GM19240 (cell line): ENCODE data around the gene BIRC5.
"Not testable (repeated sequence)": the region's sequence is repeated elsewhere in the genome, so short reads cannot be mapped to it uniquely, and the experiment has no call there.

Experiments used
- DNase-seq: peaks from one replicate; pipeline ENCODE4 v3.0.0; 2011; ENCODE audit warnings: low spot score; ENCODE audit not compliant: insufficient read length

The BIRC5 gene

DNA sequence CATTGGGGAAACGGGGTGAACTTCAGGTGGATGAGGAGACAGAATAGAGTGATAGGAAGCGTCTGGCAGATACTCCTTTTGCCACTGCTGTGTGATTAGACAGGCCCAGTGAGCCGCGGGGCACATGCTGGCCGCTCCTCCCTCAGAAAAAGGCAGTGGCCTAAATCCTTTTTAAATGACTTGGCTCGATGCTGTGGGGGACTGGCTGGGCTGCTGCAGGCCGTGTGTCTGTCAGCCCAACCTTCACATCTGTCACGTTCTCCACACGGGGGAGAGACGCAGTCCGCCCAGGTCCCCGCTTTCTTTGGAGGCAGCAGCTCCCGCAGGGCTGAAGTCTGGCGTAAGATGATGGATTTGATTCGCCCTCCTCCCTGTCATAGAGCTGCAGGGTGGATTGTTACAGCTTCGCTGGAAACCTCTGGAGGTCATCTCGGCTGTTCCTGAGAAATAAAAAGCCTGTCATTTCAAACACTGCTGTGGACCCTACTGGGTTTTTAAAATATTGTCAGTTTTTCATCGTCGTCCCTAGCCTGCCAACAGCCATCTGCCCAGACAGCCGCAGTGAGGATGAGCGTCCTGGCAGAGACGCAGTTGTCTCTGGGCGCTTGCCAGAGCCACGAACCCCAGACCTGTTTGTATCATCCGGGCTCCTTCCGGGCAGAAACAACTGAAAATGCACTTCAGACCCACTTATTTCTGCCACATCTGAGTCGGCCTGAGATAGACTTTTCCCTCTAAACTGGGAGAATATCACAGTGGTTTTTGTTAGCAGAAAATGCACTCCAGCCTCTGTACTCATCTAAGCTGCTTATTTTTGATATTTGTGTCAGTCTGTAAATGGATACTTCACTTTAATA is 10.4 kb downstream of the BIRC5 start:
- no peak for DNase-seq

DNA sequence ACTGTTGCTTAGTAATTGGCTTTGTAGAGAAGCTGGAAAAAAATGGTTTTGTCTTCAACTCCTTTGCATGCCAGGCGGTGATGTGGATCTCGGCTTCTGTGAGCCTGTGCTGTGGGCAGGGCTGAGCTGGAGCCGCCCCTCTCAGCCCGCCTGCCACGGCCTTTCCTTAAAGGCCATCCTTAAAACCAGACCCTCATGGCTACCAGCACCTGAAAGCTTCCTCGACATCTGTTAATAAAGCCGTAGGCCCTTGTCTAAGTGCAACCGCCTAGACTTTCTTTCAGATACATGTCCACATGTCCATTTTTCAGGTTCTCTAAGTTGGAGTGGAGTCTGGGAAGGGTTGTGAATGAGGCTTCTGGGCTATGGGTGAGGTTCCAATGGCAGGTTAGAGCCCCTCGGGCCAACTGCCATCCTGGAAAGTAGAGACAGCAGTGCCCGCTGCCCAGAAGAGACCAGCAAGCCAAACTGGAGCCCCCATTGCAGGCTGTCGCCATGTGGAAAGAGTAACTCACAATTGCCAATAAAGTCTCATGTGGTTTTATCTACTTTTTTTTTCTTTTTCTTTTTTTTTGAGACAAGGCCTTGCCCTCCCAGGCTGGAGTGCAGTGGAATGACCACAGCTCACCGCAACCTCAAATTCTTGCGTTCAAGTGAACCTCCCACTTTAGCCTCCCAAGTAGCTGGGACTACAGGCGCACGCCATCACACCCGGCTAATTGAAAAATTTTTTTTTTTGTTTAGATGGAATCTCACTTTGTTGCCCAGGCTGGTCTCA is 11.2 kb downstream of the BIRC5 start:
- no peak for DNase-seq

DNA sequence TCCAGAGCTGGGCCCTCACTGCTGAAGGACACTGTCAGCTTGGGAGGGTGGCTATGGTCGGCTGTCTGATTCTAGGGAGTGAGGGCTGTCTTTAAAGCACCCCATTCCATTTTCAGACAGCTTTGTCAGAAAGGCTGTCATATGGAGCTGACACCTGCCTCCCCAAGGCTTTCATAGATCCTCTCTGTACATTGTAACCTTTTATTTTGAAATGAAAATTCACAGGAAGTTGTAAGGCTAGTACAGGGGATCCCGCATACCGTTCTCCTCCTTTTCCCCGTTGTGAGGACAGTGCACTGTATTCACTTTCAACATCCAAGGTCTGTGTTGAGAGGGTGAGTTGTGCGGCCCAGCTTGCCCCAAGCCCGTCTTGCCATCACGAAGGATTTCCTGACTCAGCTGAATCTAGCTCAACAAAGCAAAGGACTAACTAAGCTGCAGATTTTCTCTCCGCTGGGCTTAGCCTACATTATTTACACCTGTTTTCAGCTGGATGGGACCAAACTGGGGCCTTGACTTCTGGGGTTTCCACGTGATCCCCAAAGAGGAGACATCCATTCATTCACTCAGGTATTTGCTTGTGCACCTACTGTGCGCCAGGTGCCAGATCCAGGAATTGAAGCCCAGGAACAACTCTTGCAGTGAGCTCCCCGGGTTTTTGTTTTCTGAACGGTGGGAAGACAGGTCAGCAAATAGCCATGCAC is 12.2 kb downstream of the BIRC5 start:
- no peak for DNase-seq

DNA sequence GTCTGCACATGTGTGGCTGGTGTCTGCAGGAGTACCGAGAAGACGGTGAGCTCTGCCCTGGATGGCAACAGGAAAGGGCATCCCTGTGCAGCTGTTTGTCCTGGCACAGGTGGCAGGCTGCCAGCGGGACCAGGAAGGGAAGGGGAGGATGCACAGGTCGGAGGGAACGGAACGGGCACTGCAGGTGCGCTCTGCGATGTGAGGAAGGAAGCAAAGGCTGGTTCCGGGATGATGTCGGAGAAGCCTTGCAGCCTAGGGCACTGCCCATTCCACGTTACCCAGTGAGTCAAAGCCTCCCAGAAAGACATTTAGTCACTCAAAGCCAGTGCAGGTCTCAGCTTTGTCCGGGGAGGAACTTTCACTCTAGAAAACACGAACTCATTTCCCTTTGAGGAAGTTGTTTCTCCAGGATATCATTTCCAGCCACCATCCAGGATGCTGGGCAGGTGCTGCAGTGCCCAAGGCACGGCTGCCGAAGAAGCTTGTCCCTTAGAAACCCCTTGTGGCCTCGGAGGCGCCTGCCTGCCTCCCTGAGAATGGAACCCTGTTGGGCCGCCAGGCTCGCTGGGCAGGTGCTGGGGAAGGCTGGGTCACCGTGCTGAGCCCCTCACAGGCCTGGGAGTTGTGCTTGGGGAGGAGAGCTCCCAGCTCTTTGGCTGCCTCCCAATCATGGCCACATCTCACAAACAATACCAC is 12.9 kb downstream of the BIRC5 start:
- no peak for DNase-seq

DNA sequence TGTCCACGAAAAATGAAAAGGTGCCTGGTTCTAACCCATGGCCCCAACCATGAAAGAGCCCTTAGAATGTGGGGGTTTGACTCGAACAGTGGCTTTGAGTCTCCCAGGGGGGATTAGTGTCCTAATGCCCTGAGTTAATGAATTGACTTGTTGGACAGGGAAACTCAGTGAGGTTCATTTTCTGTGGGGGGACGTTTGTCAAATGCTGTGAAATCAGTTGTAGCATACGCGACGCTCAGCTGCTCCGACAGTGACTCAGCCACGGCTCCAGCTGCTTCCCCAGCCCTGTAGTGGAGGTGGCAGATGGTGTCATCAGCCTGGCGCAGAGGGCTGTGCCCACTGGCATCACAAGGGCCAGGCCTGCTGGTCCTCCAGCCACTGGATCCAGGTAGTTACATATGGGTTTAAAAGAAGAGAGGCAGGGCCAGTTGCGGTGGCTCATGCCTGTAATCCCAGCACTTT is 13.4 kb downstream of the BIRC5 start:
- no peak for DNase-seq

GRCh38 chr17:78228176-78228575 is 14.1 kb downstream of the BIRC5 start:
- no peak for DNase-seq

DNA sequence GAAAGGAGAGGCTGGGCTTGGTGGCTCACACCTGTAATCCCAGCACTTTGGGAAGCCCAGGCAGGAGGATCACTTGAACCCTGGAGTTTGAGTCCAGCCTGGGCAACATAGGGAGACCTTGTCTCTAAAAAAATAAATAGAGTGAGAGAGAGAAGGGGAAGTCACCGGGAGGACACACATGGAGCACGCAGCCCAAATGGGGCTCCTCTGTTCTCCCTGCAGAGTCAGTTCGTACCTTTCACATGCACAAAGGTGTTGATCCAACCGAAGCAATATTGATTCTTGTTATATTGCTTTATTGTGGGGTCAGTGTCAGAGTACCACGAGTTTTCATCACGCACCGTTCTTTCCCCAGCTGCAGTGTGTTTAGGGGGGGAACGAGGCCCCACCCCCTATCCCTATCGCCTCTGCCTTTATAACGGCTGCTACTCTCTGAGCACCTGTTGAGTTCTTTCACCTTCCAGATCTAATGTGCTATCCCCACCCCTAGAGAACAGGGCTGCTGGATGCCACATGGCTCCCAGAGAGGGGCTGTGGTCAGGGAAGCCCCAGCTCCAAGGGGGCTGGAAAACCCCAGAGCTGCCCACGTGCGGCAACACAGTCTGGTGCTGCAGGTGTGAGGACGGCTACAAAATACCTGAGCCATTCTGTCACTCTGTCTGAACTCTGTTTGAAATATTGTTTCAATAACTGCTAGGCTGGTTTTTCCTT is 16.4 kb downstream of the BIRC5 start:
- DNase-seq, result no peak

DNA sequence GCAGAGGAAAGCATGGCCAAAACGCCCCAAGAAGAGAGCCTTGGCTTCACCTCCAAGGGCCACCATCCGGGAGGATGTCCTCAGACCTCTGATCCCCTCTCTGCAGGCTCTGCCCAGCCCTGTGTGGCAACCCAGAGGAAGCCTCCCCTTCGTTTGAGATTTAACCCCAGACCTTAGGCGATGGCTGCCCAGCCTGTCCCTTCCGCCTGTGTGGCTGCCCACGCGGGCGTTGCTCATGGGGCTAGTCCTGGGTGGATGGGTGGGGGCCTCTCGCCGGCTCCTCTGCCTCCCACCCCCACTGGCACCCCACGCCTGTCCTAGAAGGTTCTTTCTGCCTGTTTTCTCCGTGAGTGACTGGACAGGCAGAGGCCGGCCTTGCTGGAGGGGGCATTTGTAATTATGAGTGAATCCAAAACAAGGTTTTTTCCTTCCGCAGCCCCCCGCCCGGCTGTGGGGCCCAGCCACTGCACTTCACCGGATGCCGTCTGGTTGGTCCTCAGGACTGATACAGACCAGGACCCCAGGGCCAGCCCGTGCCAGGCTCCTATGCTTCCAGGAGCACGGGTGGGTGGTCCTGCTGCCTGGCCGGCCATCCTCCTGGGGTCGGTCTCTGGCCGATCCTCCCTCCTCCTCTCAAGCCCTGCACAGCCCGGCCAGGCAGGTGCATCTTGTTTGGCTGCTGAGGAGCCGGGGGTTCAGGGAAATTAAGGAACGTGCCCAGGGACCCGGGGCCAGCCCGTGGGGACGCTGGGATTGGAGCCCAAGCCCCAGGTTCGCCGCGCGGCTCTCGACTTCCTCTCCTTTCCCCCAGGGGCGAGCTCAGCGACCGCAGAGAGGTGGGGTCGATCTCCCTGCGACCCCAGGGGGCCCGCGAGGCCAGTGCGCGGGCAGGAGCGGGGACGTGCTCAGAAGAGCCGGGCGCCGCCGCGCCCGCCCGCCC is 17.2 kb downstream of the BIRC5 start, which contains the start of gene TMEM235:
Gene TMEM235 (plus strand): TSS at position 636 of the 940 bp plus-strand sequence. CDS start 393 bp downstream, outside the sequence.
- no peak for DNase-seq

- DNase-seq, result no peak
Observed at GRCh38 chr17:78231991-78232858, 18.2 kb downstream of the BIRC5 start.

- DNase-seq, result no peak
Observed at GRCh38 chr17:78232859-78233173, 18.8 kb downstream of the BIRC5 start.

GRCh38 chr17:78233678-78234077 is 19.6 kb downstream of the BIRC5 start:
- no peak for DNase-seq

DNA sequence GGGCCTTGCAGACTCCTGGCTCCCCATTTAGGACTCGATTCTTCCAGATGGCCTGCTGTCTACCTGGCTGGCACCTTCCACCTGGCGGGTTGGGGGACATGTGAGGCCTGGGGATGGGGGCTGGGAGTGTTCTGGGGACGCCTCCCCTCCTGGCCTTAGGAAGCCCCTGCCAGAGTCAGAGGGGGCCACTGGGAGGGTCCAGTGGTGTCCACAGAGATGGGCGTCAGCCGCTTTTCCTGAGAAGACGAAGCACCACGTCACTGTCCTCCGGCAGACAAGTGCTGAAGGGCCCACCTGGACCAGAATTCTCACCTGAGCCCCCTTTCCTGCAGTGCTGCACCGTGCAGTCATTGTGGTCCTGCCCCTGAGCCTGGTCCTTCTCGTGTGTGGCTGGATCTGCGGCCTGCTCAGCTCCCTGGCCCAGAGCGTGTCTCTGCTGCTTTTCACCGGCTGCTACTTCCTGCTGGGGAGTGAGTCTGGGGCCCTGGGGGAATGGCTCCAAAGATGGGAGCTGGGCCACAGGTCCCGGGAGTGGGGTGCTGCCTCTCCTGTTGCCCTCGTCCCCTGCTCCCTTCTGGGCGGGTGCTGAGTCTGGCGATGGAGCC is 20.3 kb downstream of the BIRC5 start:
- DNase-seq, result no peak

DNA sequence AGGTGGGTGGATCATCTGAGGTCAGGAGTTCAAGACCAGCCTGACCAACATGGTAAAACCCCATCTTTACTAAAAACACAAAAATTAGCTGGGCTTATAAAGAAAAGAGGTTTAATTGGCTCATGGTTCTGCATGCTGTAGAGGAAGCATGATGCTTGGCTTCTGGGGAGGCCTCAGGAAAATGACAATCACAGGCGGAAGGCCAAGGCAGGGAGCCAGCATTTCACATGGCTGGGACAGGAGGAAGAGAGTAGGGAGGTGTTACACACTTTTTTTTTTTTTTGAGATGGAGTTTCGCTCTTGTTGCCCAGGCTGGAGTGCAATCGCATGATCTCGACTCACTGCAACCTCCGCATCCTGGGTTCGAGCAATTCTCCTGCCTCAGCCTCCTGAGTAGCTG is 21.0 kb downstream of the BIRC5 start:
- not testable (repeated sequence) for DNase-seq

DNA sequence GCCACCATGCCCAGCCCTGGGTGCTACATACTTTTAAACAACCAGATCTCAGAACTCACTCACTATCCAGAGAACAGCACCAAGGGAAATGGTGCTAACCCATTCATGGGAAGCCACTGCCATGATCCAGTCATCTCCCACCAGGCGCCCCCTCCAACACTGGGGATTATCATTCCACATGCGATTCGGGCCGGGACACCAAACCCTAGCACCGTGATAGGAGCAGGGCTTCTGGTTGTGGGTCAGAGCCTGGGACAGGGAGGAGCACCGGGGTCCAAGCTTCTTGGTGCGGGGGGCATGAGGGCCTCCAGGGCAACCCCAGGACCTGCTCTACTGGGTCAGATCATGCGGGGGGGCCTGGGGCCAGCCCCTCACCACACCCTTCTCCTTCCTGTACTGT is 21.8 kb downstream of the BIRC5 start:
- DNase-seq, result no peak

DNA sequence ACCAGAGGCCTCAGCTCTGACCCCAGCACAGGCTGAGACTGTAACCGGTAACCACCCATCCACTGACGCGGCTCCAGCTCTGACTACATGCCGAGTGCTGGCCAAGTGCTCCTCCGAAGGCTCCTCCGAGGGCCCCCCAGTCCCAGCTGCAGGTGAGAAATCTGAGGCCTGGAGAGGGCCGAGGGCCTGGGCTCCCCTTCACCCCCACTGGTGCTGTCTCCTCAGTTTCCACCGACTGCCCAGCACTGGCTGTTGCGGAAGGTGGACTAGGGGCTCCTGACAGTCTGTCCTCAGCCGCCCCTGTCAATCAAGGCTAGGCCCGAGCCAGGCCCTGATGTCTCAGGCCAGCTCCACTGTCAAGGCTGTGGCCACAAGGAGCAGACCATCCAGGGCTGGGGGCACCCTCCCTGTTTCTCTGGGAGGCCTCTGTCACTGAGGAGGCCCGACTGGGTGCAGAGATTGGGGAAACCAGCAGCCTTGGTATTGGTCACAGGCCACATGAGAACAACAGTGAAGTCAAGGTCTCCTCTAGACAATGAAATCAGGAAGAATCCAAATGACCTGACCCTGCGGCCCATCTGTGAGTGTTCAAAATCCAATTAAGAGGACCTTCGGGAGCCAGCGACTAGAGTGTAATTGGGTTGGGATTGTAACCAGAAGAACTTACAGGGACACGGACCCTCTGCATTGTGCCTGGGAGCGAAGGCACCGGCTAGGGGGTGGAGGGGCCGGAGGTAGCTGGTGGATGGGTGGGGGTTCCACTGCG is 22.5 kb downstream of the BIRC5 start:
- DNase-seq, result no peak

DNA sequence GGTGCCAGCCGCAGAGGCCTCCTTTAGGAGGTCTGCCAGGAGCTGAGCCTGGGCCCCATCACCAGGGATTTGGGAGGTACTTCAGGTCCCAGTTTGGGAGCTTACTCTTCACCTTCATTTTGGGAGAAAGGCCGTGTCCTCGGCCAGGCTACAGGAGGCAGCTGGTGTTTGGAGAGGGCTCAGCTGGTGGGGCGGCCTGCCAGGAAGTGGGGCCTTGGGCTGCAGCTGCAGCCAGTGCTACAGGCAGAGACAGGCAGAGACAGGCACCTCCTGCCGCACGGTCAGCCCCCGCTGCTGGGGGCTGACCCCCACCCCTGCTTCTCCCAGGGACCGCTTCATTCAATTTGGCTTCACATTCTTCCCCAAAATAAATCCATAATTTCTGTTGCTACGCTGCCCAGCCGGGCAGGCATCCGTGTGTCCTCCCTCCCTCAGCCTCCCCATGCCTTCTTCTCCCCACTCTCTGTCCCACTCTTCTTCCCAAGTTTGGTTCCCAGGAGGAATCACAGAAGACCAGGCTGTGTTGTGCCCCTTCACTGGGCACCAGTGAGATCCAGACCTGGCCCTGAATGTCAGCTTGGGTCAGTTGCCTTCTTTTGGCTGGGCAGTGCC is 23.5 kb downstream of the BIRC5 start:
- no peak for DNase-seq
